ENCODE measurements around the gene GABRR1. TPM values are rescaled to one million over a fixed set of nuclear protein-coding genes. Genes with fewer than 3 reads are reported as not detected.

Gene GABRR1
- total RNA-seq, 1 experiment from 2014 or later: 0.33 TPM

- no peak for DNase-seq
- Histone ChIP-seq H3K23me2 (ENCODE audit: insufficient read length, low read depth, low read length, poor library complexity, severe bottlenecking) (no peaks in the 10 kb centered on the region), H2BK120ac (ENCODE audit: low read depth, low read length, poor library complexity, severe bottlenecking) (no peak overlapping the region), H3K18ac (ENCODE audit: insufficient read length, low read depth, low read length) (no peak overlapping the region), H3K23ac (ENCODE audit: insufficient read length, low read depth, low read length) (no peak overlapping the region), H3K14ac (ENCODE audit: insufficient read depth, low read length) (no peak overlapping the region), H3K27ac (ENCODE audit: insufficient read length, low read depth, low read length) (no peak overlapping the region), H3T11ph (ENCODE audit: low read length) (no peak overlapping the region), H2AFZ (ENCODE audit: low read length) (no peak overlapping the region), H3K79me2 (ENCODE audit: insufficient read depth, low read length) (no peaks in the 10 kb centered on the region), H4K8ac (replicated peaks; ENCODE audit: insufficient read length, low read depth, low read length) (no peak overlapping the region), H3K79me1 (ENCODE audit: insufficient read depth, low read depth, low read length, poor library complexity, severe bottlenecking) (no peaks in the 10 kb centered on the region), H3K56ac (ENCODE audit: insufficient read length, low read depth, low read length) (no peak overlapping the region), H3K9ac (ENCODE audit: extremely low read depth, insufficient read length, low read length) (no peak overlapping the region), H2BK15ac (ENCODE audit: low read depth, low read length) (no peak overlapping the region), H3K9me3 (ENCODE audit: control insufficient read depth, low read depth, low read length) (no peaks in the 10 kb centered on the region), H2BK5ac (ENCODE audit: insufficient read length, low read length) (no peak overlapping the region), H4K20me1 (ENCODE audit: control insufficient read depth, insufficient read depth, insufficient read length) (no peaks in the 10 kb centered on the region), H3K4me1 (ENCODE audit: insufficient read depth, low read length) (no peaks in the 10 kb centered on the region), H3K27me3 (ENCODE audit: insufficient read depth, low read length) (no peaks in the 10 kb centered on the region), H3K4me2 (ENCODE audit: insufficient read depth, insufficient read length, low read length) (no peak overlapping the region), H3K4ac (ENCODE audit: low read depth, low read length) (no peak overlapping the region), H2BK20ac (ENCODE audit: low read depth, low read length, poor library complexity, severe bottlenecking) (no peak overlapping the region), H4K5ac (ENCODE audit: insufficient read length, low read depth, low read length) (no peak overlapping the region), H4K91ac (ENCODE audit: insufficient read length, low read depth, low read length) (no peak overlapping the region), H2AK5ac (ENCODE audit: insufficient read length, low read length) (no peak overlapping the region), H2BK12ac (ENCODE audit: insufficient read length, low read depth, low read length) (no peak overlapping the region)
- Mint-ChIP-seq H3K36me3 (ENCODE audit: insufficient read depth in 1 of 3, low read depth in 3 of 3) (no peaks in the 10 kb centered on the region; a peak in 1 of 7 replicates), H3K4me3 (no peak overlapping the region), H3K27me3 (ENCODE audit: low read depth) (peaks cover 1% of the 10 kb centered on the region; the same call in 1 of the 2 replicates), H3K4me1 (no peaks in the 10 kb centered on the region), H3K27ac (0 out of 7 replicates have a peak overlapping the region, but pooled peaks of 1 of the 3 experiments have one; percentile 49), H3K9me3 (no peaks in the 10 kb centered on the region)
- WGBS (ENCODE audit: extremely low coverage, insufficient read length, low lambda C conversion rate): no CpG with 5 or more reads among the region's 4 CpGs
- TF ChIP-seq CTCF (conservative IDR thresholded peaks at IDR 0.05): no peak
Observed at GRCh38 chr6:89257781-89258180, 40.6 kb upstream of the GABRR1 start.
